ENCODE data around the gene TBC1D14.

The TBC1D14 gene

DNA sequence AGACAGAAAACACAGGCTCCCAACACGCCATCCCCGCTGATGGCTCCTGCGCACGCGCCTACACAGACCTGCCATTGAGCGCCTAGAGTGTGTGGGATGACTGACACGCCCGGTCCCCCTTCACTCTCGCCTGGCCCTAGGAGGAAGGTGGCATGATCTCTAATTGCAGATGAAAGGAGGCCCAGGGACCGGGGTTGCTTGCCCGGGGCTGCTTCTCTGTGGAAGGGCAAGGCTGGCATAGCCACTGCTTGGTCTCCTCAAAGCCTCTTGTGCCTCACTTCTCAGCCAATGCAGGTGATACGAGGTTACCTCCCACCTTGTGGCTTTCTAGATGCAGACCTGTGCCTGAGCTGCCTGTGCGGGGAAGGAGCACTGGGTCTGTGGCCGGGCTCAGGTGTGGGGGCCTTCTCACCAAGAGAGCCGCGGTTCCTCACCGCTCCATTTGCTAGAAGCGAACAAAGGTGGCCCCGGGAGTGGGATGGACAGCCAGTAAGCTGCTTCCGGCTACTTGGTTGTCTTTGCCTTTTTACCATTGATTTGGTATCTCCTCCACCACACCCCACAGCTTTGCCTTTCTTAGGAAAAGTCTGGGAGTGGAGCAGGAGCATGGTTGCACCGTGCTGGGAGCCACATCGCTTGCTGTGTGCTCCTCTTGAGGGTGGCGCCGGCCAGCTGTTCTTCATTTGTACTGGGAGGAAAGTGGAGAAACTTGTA is 47.0 kb downstream of the TBC1D14 start:
- DNase-seq (ENCODE audit: insufficient read length, low spot score) (no peak), FAIRE-seq (no peak)
- no peak for TF ChIP-seq PAX5 (IDR thresholded peaks at IDR 0.05; ENCODE audit: insufficient read depth, low read length, severe bottlenecking)
- TF ChIP-seq TAF1 (IDR thresholded peaks at IDR 0.05; ENCODE audit: low read depth, low read length) = no peak
- no peak for TF ChIP-seq POLR2AphosphoS5 (IDR thresholded peaks at IDR 0.05; ENCODE audit: low read depth, low read length)
- no peak for TF ChIP-seq POLR2A (IDR thresholded peaks at IDR 0.05; ENCODE audit: low read depth, low read length)
- TF ChIP-seq POU2F2 (IDR thresholded peaks at IDR 0.05; ENCODE audit: low read depth, low read length) = no peak
- TF ChIP-seq SPI1 (IDR thresholded peaks at IDR 0.05; ENCODE audit: low read depth, low read length) = no peak

GRCh38 chr4:6957148-6957520 is 47.5 kb downstream of the TBC1D14 start:
- FAIRE-seq (no peak), DNase-seq (ENCODE audit: insufficient read length, low spot score) (no peak)
- TF ChIP-seq POU2F2 (IDR thresholded peaks at IDR 0.05; ENCODE audit: low read depth, low read length) (no peak), SPI1 (IDR thresholded peaks at IDR 0.05; ENCODE audit: low read depth, low read length) (0 out of 2 replicates have a peak, but pooled peaks have one; percentile 21)

DNA sequence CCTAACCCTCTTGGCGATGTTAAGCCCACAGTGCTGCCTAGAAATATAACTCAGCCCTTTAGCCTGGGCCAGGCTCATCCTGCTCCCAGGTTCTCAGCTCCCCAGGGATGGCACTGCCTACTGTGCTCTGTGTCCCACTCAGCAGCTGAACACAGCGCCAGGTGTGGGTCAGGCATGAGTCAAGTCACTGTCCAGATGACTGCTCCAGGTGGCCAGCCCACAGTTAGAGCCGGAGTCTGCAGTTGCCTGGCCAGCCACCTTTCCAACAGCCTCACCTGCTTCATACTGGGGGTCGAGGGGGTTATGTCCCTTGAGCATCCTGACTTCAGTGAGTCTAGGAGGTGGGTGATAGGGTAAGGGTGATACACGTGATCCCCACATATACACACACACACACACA is 48.4 kb downstream of the TBC1D14 start:
- TF ChIP-seq TAF1 (IDR thresholded peaks at IDR 0.05; ENCODE audit: low read depth, low read length) (no peak), POLR2AphosphoS5 (IDR thresholded peaks at IDR 0.05; ENCODE audit: low read depth, low read length) (no peak), POU2F2 (IDR thresholded peaks at IDR 0.05; ENCODE audit: low read depth, low read length) (no peak), PAX5 (IDR thresholded peaks at IDR 0.05; ENCODE audit: insufficient read depth, low read length, severe bottlenecking) (no peak), POLR2A (IDR thresholded peaks at IDR 0.05; ENCODE audit: low read depth, low read length) (no peak), SPI1 (IDR thresholded peaks at IDR 0.05; ENCODE audit: low read depth, low read length) (no peak)
- DNase-seq (ENCODE audit: insufficient read length, low spot score) (no peak), FAIRE-seq (peak; percentile 76)

DNA sequence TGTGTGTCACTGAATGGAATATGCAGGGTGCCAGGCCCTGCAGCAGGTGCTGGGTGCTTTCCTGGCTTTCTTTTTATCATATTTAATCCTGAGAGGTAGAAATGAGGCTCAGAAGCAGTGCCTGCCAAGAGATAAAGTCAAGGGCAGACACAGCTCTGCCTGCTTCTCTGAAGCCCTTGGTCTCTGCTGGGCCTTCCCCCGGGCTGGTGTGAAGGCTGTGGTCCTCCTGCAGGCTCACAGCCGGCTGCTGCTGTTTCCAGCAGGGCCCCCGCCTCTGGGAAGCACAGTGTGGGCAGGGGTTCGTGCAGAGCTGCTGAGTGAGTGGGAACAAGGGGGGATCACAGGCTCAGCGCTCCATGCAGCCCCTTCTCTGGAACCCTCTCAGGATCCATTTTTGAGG is 49.6 kb downstream of the TBC1D14 start:
- DNase-seq (ENCODE audit: insufficient read length, low spot score) = no peak
- FAIRE-seq = no peak
- TF ChIP-seq TAF1 (IDR thresholded peaks at IDR 0.05; ENCODE audit: low read depth, low read length) (no peak), SPI1 (IDR thresholded peaks at IDR 0.05; ENCODE audit: low read depth, low read length) (no peak), POLR2A (IDR thresholded peaks at IDR 0.05; ENCODE audit: low read depth, low read length) (no peak), PAX5 (IDR thresholded peaks at IDR 0.05; ENCODE audit: insufficient read depth, low read length, severe bottlenecking) (no peak), POLR2AphosphoS5 (IDR thresholded peaks at IDR 0.05; ENCODE audit: low read depth, low read length) (no peak), POU2F2 (IDR thresholded peaks at IDR 0.05; ENCODE audit: low read depth, low read length) (no peak)

DNA sequence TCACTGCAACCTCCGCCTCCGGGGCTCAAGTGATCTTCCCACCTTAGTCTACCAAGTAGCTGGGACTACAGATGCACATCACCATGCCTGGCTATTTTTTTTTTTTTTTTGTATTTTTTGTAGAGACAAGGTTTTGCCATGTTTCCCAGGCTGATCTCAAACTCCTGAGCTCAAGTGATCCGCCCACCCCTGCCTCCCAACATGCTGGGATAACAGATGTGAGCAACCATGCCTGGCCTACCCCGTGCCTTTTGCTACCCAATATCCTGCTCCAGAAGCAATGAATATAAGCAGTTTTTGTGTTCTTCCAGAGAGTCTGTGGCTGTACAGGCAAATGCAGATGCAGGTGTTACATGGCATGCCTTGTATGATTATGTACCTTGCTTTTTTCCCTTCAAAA is 50.5 kb downstream of the TBC1D14 start:
- no peak for FAIRE-seq

GRCh38 chr4:6960628-6961412 is 51.2 kb downstream of the TBC1D14 start:
- FAIRE-seq (no peak), DNase-seq (ENCODE audit: insufficient read length, low spot score) (no peak)
- TF ChIP-seq PAX5 (IDR thresholded peaks at IDR 0.05; ENCODE audit: insufficient read depth, low read length, severe bottlenecking) = no peak
- no peak for TF ChIP-seq POLR2A (IDR thresholded peaks at IDR 0.05; ENCODE audit: low read depth, low read length)
- TF ChIP-seq SPI1 (IDR thresholded peaks at IDR 0.05; ENCODE audit: low read depth, low read length) = no peak
- TF ChIP-seq POU2F2 (IDR thresholded peaks at IDR 0.05; ENCODE audit: low read depth, low read length) = no peak
- no peak for TF ChIP-seq TAF1 (IDR thresholded peaks at IDR 0.05; ENCODE audit: low read depth, low read length)
- no peak for TF ChIP-seq POLR2AphosphoS5 (IDR thresholded peaks at IDR 0.05; ENCODE audit: low read depth, low read length)

More for the DNA sequence above, 50.5 kb downstream of the TBC1D14 start:
- no peak for TF ChIP-seq POLR2A (IDR thresholded peaks at IDR 0.05; ENCODE audit: low read depth, low read length)
- no peak for TF ChIP-seq POLR2AphosphoS5 (IDR thresholded peaks at IDR 0.05; ENCODE audit: low read depth, low read length)
- TF ChIP-seq POU2F2 (IDR thresholded peaks at IDR 0.05; ENCODE audit: low read depth, low read length) = no peak
- no peak for TF ChIP-seq PAX5 (IDR thresholded peaks at IDR 0.05; ENCODE audit: insufficient read depth, low read length, severe bottlenecking)
- TF ChIP-seq TAF1 (IDR thresholded peaks at IDR 0.05; ENCODE audit: low read depth, low read length) = no peak
- no peak for TF ChIP-seq SPI1 (IDR thresholded peaks at IDR 0.05; ENCODE audit: low read depth, low read length)
- no peak for DNase-seq (ENCODE audit: insufficient read length, low spot score)

GRCh38 chr4:6961496-6962210 is 52.0 kb downstream of the TBC1D14 start:
- TF ChIP-seq SPI1 (IDR thresholded peaks at IDR 0.05; ENCODE audit: low read depth, low read length) (no peak), PAX5 (IDR thresholded peaks at IDR 0.05; ENCODE audit: insufficient read depth, low read length, severe bottlenecking) (no peak), POLR2AphosphoS5 (IDR thresholded peaks at IDR 0.05; ENCODE audit: low read depth, low read length) (no peak), POU2F2 (IDR thresholded peaks at IDR 0.05; ENCODE audit: low read depth, low read length) (no peak), TAF1 (IDR thresholded peaks at IDR 0.05; ENCODE audit: low read depth, low read length) (no peak), POLR2A (IDR thresholded peaks at IDR 0.05; ENCODE audit: low read depth, low read length) (no peak)
- no peak for FAIRE-seq
- no peak for DNase-seq (ENCODE audit: insufficient read length, low spot score)

DNA sequence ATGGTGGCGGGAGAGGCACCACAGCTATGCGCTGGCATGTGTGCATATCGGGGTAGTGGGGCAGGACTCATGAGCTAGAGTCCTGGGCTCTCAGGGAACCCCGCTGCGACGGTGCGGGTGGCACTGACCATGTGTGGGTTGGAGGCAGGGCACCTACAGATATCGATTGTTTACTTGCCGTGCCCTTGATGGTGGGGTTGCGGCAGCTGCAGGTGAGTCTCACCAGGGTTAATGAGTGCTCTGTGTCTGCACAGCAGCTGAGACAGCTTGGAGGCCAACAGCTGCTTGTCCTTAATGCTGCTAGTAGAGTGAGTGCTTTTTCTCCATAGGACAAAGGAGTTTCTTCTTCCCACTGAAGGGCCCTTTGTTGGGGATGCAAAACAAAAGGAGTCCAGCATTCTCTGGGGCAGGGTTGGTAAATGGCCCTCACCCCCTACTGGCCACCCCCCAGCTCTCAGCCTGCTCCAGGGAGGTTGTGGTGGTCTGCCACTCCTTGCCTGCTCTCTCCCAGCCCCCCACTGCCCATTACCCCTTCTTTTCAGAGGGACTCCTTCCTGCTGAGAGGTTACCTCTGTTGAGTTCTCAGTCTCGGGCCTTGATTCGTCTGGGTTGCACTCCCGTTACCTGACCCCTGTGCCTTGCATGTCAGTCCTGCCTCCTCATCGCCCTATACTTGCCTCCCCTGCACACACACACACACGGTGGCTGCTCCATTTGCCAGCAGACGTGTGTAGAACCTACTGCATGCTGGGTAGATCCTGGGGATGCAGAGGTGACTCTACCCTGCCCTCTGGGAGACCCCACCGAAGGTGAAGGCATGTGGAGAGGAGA is 52.8 kb downstream of the TBC1D14 start:
- TF ChIP-seq POLR2AphosphoS5 (IDR thresholded peaks at IDR 0.05; ENCODE audit: low read depth, low read length) (no peak), PAX5 (IDR thresholded peaks at IDR 0.05; ENCODE audit: insufficient read depth, low read length, severe bottlenecking) (no peak)
- DNase-seq (ENCODE audit: insufficient read length, low spot score) (no peak), FAIRE-seq (peak; percentile 72)

Data from GM12891 (cell line).